HepG2 (cell line): ENCODE measurements around the gene ZDHHC21. TPM values are rescaled to one million over a fixed set of nuclear protein-coding genes. Genes with fewer than 3 reads are reported as not detected.

ENCODE experiments used
- AGO2 ChIP-seq: fragments of 200-400 bp; formaldehyde crosslinking; optimal IDR thresholded peaks from 2 replicates; pipeline ENCODE3; 2017; ENCODE audit warnings: mild to moderate bottlenecking, low read depth, low read length, moderate library complexity
- HDAC1 ChIP-seq: sonication (generic); formaldehyde crosslinking; IDR thresholded peaks from 2 replicates; pipeline ENCODE4 v1.5.1; 2020; ENCODE audit warnings: mild to moderate bottlenecking, missing genetic modification reagents
- HNF4G ChIP-seq, 2 experiments: sonication (generic) in 1 of 2; formaldehyde crosslinking in 1 of 2; IDR thresholded peaks; 2 replicates each; pipeline versions ENCODE4 v1.4.0 to v1.6.1; 2011 to 2020; ENCODE audit warnings: borderline replicate concordance in 2 of 2, low read depth in 2 of 2, mild to moderate bottlenecking in 2 of 2, low read length in 1 of 2, missing genetic modification reagents in 1 of 2, moderate library complexity in 1 of 2
- JUNB ChIP-seq: sonication (generic); formaldehyde crosslinking; IDR thresholded peaks from 2 replicates; pipeline ENCODE4 v1.8.0; 2022; ENCODE audit warnings: missing genetic modification reagents, mild to moderate bottlenecking, borderline replicate concordance
- KMT2B ChIP-seq: IDR thresholded peaks from 2 replicates; pipeline ENCODE4 v1.6.1; 2016; ENCODE audit warnings: missing genetic modification reagents, missing compliant biosample characterization
- NFIC ChIP-seq: IDR thresholded peaks from 2 replicates; pipeline ENCODE4 v1.6.1; 2012; ENCODE audit warnings: mild to moderate bottlenecking, low read length, inconsistent platforms
- NR2F6 ChIP-seq, 2 experiments: IDR thresholded peaks; 2 replicates each; pipeline ENCODE4 v1.6.1; 2016; ENCODE audit warnings: antibody characterized with exemption in 1 of 2, mild to moderate bottlenecking in 1 of 2
- POLR2AphosphoS5 ChIP-seq: IDR thresholded peaks from 2 replicates; pipeline ENCODE4 v1.6.1; 2012; ENCODE audit warnings: low read depth, low read length
- RFX5 ChIP-seq: IDR thresholded peaks from 2 replicates; pipeline ENCODE4 v1.6.1; 2011; ENCODE audit warnings: low read depth, low read length, improper control_type of control experiment
- RFXAP ChIP-seq: sonication (generic); formaldehyde crosslinking; IDR thresholded peaks from 2 replicates; pipeline ENCODE4 v1.4.0; 2020; ENCODE audit warnings: missing genetic modification reagents, borderline replicate concordance
- SRY ChIP-seq: sonication (generic); formaldehyde crosslinking; IDR thresholded peaks from 2 replicates; pipeline ENCODE4 v1.8.0; 2022; ENCODE audit warnings: mild to moderate bottlenecking, missing genetic modification reagents
- SSRP1 ChIP-seq: IDR thresholded peaks from 2 replicates; pipeline ENCODE4 v1.6.1; 2016; ENCODE audit warnings: control low read depth
- TARDBP ChIP-seq: sonication (generic); formaldehyde crosslinking; IDR thresholded peaks from 2 replicates; pipeline ENCODE4 v1.8.0; 2022; ENCODE audit warnings: mild to moderate bottlenecking, missing genetic modification reagents
- U2AF2 ChIP-seq: fragments of 200-400 bp; formaldehyde crosslinking; IDR thresholded peaks from 2 replicates; pipeline ENCODE4 v1.6.1; 2017; ENCODE audit warnings: low read depth, mild to moderate bottlenecking, low read length
- ZBTB42 ChIP-seq: sonication (generic); formaldehyde crosslinking; IDR thresholded peaks from 2 replicates; pipeline ENCODE4 v1.5.0; 2020; ENCODE audit warnings: mild to moderate bottlenecking, missing genetic modification reagents
- ZMAT3 ChIP-seq: sonication (generic); formaldehyde crosslinking; conservative IDR thresholded peaks from 2 replicates; pipeline ENCODE4 v1.7.0; 2021; ENCODE audit warnings: missing genetic modification reagents
- ZMYM3 ChIP-seq: sonication (generic); formaldehyde crosslinking; IDR thresholded peaks from 2 replicates; pipeline ENCODE4 v1.5.1; 2020; ENCODE audit warnings: mild to moderate bottlenecking, missing genetic modification reagents
- ZNF264 ChIP-seq: sonication (generic); formaldehyde crosslinking; IDR thresholded peaks from 2 replicates; pipeline ENCODE4 v1.4.0; 2020; ENCODE audit warnings: missing genetic modification reagents
- ZNF331 ChIP-seq: sonication (generic); formaldehyde crosslinking; IDR thresholded peaks from 2 replicates; pipeline ENCODE4 v1.4.0; 2020; ENCODE audit warnings: missing genetic modification reagents
- ZNF34 ChIP-seq: sonication (generic); formaldehyde crosslinking; IDR thresholded peaks from 2 replicates; pipeline ENCODE4 v1.4.0; 2020; ENCODE audit warnings: mild to moderate bottlenecking, missing genetic modification reagents, borderline replicate concordance
- ZNF616 ChIP-seq: sonication (generic); formaldehyde crosslinking; IDR thresholded peaks from 2 replicates; pipeline ENCODE4 v1.5.0; 2020; ENCODE audit warnings: low read depth, mild to moderate bottlenecking, missing genetic modification reagents
- ZNF703 ChIP-seq: sonication (generic); formaldehyde crosslinking; IDR thresholded peaks from 2 replicates; pipeline ENCODE4 v1.5.1; 2020; ENCODE audit warnings: missing genetic modification reagents, mild to moderate bottlenecking, moderate library complexity, borderline replicate concordance
- ZNF724P ChIP-seq: sonication (generic); formaldehyde crosslinking; IDR thresholded peaks from 2 replicates; pipeline ENCODE4 v1.8.0; 2022; ENCODE audit warnings: missing genetic modification reagents, borderline replicate concordance
- ZNF777 ChIP-seq: sonication (generic); formaldehyde crosslinking; IDR thresholded peaks from 2 replicates; pipeline ENCODE4 v1.4.0; 2020; ENCODE audit warnings: missing genetic modification reagents
- ZNF878 ChIP-seq: sonication (generic); formaldehyde crosslinking; IDR thresholded peaks from 2 replicates; pipeline ENCODE4 v1.8.1; 2023; ENCODE audit warnings: mild to moderate bottlenecking, missing genetic modification reagents, moderate library complexity
- ZSCAN21 ChIP-seq: sonication (generic); formaldehyde crosslinking; IDR thresholded peaks from 2 replicates; pipeline ENCODE4 v1.8.0; 2022; ENCODE audit warnings: mild to moderate bottlenecking, missing genetic modification reagents, moderate library complexity, borderline replicate concordance
- polyA plus RNA-seq, 8 experiments: library from polyadenylated mRNA; depleted of rRNA in 3 of 8; stranded (reverse) in 7 of 8; unstranded in 1 of 8; fragments of >200 nt; fragmentation: Illumina TruSeq in 4 of 8; extraction: Trizol in 4 of 8; gene quantifications; 2 replicates each; pipeline versions ENCODE4 v1.2.1 to v1.2.3, GENCODE V29; 2011 to 2016; ENCODE audit warnings: low read depth in 4 of 8, missing spikeins in 1 of 8, mixed read lengths in 1 of 8; ENCODE audit not compliant: insufficient read depth in 1 of 8
- total RNA-seq, 5 experiments: library from RNA; depleted of rRNA; stranded (reverse); fragments of >200 nt; fragmentation: Illumina TruSeq; extraction: Trizol; gene quantifications; 2 replicates each; pipeline ENCODE4 v1.2.3, GENCODE V29; 2016; ENCODE audit warnings: low read depth in 1 of 5
- TF ChIP-seq, protein P1 (sequence below): sonication (generic); formaldehyde crosslinking; IDR thresholded peaks from 2 replicates; pipeline ENCODE4 v1.5.1; 2020; ENCODE audit warnings: missing genetic modification reagents, mild to moderate bottlenecking, borderline replicate concordance
- TF ChIP-seq, protein P2 (sequence below): sonication (generic); formaldehyde crosslinking; IDR thresholded peaks from 2 replicates; pipeline ENCODE4 v1.5.1; 2020; ENCODE audit warnings: mild to moderate bottlenecking, missing genetic modification reagents, borderline replicate concordance
- TF ChIP-seq, protein P3 (sequence below): sonication (generic); formaldehyde crosslinking; IDR thresholded peaks from 2 replicates; pipeline ENCODE4 v1.8.0; 2022; ENCODE audit warnings: mild to moderate bottlenecking, missing genetic modification reagents, moderate library complexity

The ZDHHC21 gene
- total and polyA plus RNA-seq, 2 of the 13 experiments (the other 11 are each of a cell fraction or from before 2014, with no cell fraction given): 2.4 to 3.7 TPM

DNA sequence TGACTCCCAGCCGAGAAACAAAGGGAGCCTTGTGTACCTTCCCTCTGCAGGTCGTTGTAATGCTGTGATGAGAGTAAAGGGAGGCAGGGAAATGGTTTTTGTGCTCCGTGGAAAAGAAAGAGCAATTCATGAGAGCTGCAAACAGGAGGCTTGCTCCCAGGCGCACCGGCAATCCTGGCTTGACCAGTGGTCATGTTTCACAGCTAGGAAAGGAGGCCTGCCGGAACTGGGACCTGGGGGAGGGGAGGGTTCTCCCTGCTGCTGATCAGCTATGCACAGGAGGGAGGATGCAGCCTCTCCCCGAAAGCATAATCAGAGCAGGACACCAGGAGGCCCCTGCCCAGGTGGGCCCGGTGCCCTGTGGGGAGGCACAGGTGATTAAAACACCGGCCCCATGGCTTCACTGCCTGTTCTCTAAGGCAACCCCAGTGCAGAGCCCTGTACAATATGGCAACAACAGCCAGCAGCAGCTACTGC lies 131.3 kb downstream of the ZDHHC21 start (continued):
- TF ChIP-seq SSRP1 (CRISPR knock-in tag) (no peak), ZNF878 (no peak), ZMAT3 (CRISPR knock-in tag) (no peak), ZNF777 (no peak), KMT2B (CRISPR knock-in tag) (no peak), HDAC1 (no peak), RFXAP (no peak), RFX5 (no peak), U2AF2 (no peak), ZNF703 (no peak), NR2F6 (IDR thresholded peaks at IDR 0.05) (no peak), NR2F6 (CRISPR knock-in tag; IDR thresholded peaks at IDR 0.05) (0 out of 2 replicates have a peak, but pooled peaks have one; percentile 47), POLR2AphosphoS5 (no peak), ZBTB42 (CRISPR knock-in tag) (no peak), NFIC (no peak), ZNF724P (CRISPR knock-in tag) (no peak), ZNF331 (CRISPR knock-in tag) (peak; percentile 69), AGO2 (no peak), ZNF34 (CRISPR knock-in tag) (no peak), ZMYM3 (peak; percentile 45; the same call in 1 of the 2 replicates), JUNB (CRISPR knock-in tag) (no peak), ZNF264 (CRISPR knock-in tag) (no peak), SRY (no peak), ZNF616 (CRISPR knock-in tag) (no peak), ZSCAN21 (CRISPR knock-in tag) (no peak), HNF4G (IDR thresholded peaks at IDR 0.05; ENCODE audit: borderline replicate concordance, low read depth, low read length) (no peak), HNF4G (CRISPR knock-in tag; IDR thresholded peaks at IDR 0.05; ENCODE audit: borderline replicate concordance, low read depth) (no peak), TARDBP (CRISPR knock-in tag) (peak; percentile 59; the same call in 1 of the 2 replicates)
- TF ChIP-seq, protein P1, sequence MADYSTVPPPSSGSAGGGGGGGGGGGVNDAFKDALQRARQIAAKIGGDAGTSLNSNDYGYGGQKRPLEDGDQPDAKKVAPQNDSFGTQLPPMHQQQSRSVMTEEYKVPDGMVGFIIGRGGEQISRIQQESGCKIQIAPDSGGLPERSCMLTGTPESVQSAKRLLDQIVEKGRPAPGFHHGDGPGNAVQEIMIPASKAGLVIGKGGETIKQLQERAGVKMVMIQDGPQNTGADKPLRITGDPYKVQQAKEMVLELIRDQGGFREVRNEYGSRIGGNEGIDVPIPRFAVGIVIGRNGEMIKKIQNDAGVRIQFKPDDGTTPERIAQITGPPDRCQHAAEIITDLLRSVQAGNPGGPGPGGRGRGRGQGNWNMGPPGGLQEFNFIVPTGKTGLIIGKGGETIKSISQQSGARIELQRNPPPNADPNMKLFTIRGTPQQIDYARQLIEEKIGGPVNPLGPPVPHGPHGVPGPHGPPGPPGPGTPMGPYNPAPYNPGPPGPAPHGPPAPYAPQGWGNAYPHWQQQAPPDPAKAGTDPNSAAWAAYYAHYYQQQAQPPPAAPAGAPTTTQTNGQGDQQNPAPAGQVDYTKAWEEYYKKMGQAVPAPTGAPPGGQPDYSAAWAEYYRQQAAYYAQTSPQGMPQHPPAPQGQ (CRISPR knock-in tag): no peak
- TF ChIP-seq, protein P2, sequence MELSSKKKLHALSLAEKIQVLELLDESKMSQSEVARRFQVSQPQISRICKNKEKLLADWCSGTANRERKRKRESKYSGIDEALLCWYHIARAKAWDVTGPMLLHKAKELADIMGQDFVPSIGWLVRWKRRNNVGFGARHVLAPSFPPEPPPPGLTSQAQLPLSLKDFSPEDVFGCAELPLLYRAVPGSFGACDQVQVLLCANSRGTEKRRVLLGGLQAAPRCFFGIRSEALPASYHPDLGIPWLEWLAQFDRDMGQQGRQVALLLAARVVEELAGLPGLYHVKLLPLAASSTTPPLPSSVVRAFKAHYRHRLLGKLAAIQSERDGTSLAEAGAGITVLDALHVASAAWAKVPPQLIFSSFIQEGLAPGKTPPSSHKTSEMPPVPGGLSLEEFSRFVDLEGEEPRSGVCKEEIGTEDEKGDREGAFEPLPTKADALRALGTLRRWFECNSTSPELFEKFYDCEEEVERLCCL (CRISPR knock-in tag): no peak
- TF ChIP-seq, protein P3, sequence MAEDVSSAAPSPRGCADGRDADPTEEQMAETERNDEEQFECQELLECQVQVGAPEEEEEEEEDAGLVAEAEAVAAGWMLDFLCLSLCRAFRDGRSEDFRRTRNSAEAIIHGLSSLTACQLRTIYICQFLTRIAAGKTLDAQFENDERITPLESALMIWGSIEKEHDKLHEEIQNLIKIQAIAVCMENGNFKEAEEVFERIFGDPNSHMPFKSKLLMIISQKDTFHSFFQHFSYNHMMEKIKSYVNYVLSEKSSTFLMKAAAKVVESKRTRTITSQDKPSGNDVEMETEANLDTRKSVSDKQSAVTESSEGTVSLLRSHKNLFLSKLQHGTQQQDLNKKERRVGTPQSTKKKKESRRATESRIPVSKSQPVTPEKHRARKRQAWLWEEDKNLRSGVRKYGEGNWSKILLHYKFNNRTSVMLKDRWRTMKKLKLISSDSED (CRISPR knock-in tag): no peak
